EH (cell line): ENCODE data around the gene SLC25A21.

Experiments used
- DNase-seq: peaks from one replicate; pipeline ENCODE4 v3.0.0-alpha.2; 2015; ENCODE audit warnings: low read depth

The SLC25A21 gene

GRCh38 chr14:36647824-36648753, 524.3 kb downstream of the SLC25A21 start:
- peak; percentile 41 for DNase-seq

GRCh38 chr14:36647417-36647823, 525.0 kb downstream of the SLC25A21 start:
- no peak for DNase-seq

GRCh38 chr14:36646664-36647416, 525.6 kb downstream of the SLC25A21 start:
- DNase-seq = no peak

GRCh38 chr14:36633580-36633979, 538.8 kb downstream of the SLC25A21 start:
- no peak for DNase-seq
